ENCODE measurements around the gene KRT36. TPM values are rescaled to one million over a fixed set of nuclear protein-coding genes. Genes with fewer than 3 reads are reported as not detected.

KRT36 gene
- total and polyA plus RNA-seq, 4 donors, result 0.02 TPM; not detected in 3

GRCh38 chr17:41499714-41500113 is 10.0 kb upstream of the KRT36 start:
- 82 to 90% methylated on average over 5 of the region's 5 CpGs for WGBS, 2 donors
- H3K27ac ChIP-seq (ENCODE audit: low read depth in 1 of 2, low read length in 1 of 2), result no peak overlapping the region
- H3K36me3 ChIP-seq (ENCODE audit: control insufficient read depth in 4 of 4, insufficient read depth in 4 of 4, low read length in 4 of 4), result no peaks in the 10 kb centered on the region
- H3K9ac ChIP-seq (ENCODE audit: insufficient read depth in 1 of 2, low read length in 2 of 2), result no peak overlapping the region
- DNase-seq, result no peak
- H3K4me1 ChIP-seq (ENCODE audit: control insufficient read depth in 5 of 5, insufficient read depth in 5 of 5, low read length in 5 of 5), result peaks cover 0 to 7% (median 0%) of the 10 kb centered on the region in 5 donors
- H3K9me3 ChIP-seq (ENCODE audit: control insufficient read depth in 4 of 4, insufficient read depth in 3 of 4, low read length in 3 of 4), result no peaks in the 10 kb centered on the region
- H3K4me3 ChIP-seq, result no peak overlapping the region
- TF ChIP-seq CTCF (IDR thresholded peaks at IDR 0.05; ENCODE audit: control extremely low read depth, extremely low read depth), result no peak
- H3K27me3 ChIP-seq (ENCODE audit: control insufficient read depth in 3 of 3, insufficient read depth in 3 of 3, low read length in 2 of 3), result no peaks in the 10 kb centered on the region
- ATAC-seq (ENCODE audit: insufficient read depth, low FRiP score), result no peak

- Histone ChIP-seq H3K9ac (ENCODE audit: insufficient read depth in 1 of 2, low read length in 2 of 2) (no peak overlapping the region), H3K27ac (ENCODE audit: low read depth in 1 of 2, low read length in 1 of 2) (peak overlapping the region in 1 of 2 donors; percentile 28), H3K27me3 (ENCODE audit: control insufficient read depth in 3 of 3, insufficient read depth in 3 of 3, low read length in 2 of 3) (no peaks in the 10 kb centered on the region), H3K4me3 (no peak overlapping the region), H3K36me3 (ENCODE audit: control insufficient read depth in 4 of 4, insufficient read depth in 4 of 4, low read length in 4 of 4) (no peaks in the 10 kb centered on the region), H3K4me1 (ENCODE audit: control insufficient read depth in 5 of 5, insufficient read depth in 5 of 5, low read length in 5 of 5) (peaks cover 0 to 7% (median 1%) of the 10 kb centered on the region in 5 donors), H3K9me3 (ENCODE audit: control insufficient read depth in 4 of 4, insufficient read depth in 3 of 4, low read length in 3 of 4) (no peaks in the 10 kb centered on the region)
- WGBS, 2 donors, result 34 to 41% methylated on average over 6 of the region's 6 CpGs
- no peak for DNase-seq
- peak; percentile 32 for ATAC-seq (ENCODE audit: insufficient read depth, low FRiP score)
- TF ChIP-seq CTCF (IDR thresholded peaks at IDR 0.05; ENCODE audit: control extremely low read depth, extremely low read depth), result no peak
Measured at GRCh38 chr17:41498276-41498675, 8.6 kb upstream of the KRT36 start.

DNA sequence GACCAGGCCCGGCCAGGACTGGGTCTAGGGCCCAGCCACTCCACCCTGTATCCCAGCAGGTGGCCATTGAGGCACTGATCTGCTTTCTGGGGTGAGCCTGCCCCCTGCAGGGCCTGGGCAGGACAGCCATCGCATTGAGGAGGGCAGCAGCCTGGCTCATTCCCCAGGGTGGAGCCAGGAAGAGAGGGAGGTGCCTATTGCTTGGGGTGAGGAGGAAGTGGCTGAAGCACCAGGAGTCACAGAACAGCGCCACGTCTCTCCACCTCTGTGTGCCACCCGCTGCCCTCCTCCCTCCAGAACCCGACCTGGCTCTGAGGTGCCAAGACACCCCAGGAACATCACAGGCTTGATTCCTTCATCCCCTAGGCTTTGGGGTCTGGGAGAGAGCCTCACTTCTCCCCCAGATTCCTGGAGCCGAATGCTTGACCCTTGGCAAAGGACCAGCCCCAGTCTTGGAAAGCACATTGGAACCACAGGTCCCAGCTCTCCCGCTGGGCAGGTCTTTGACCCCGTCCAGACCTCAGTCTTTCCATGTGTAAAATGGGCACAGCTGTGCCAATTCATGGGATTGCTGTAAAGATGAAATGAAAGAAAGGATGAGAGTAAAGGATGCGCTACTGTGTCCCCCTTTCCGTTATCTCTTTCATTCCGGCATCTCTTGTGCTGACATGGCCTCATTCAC is 7.2 kb upstream of the KRT36 start:
- Histone ChIP-seq H3K36me3 (ENCODE audit: control insufficient read depth in 4 of 4, insufficient read depth in 4 of 4, low read length in 4 of 4) (no peaks in the 10 kb centered on the region), H3K27me3 (ENCODE audit: control insufficient read depth in 3 of 3, insufficient read depth in 3 of 3, low read length in 2 of 3) (no peaks in the 10 kb centered on the region), H3K4me1 (ENCODE audit: control insufficient read depth in 5 of 5, insufficient read depth in 5 of 5, low read length in 5 of 5) (peaks cover 0 to 12% (median 7%) of the 10 kb centered on the region in 5 donors), H3K4me3 (no peak overlapping the region), H3K9ac (ENCODE audit: insufficient read depth in 1 of 2, low read length in 2 of 2) (no peak overlapping the region), H3K27ac (ENCODE audit: low read depth in 1 of 2, low read length in 1 of 2) (peak overlapping the region in 1 of 2 donors; percentile 50), H3K9me3 (ENCODE audit: control insufficient read depth in 4 of 4, insufficient read depth in 3 of 4, low read length in 3 of 4) (no peaks in the 10 kb centered on the region)
- ATAC-seq (ENCODE audit: insufficient read depth, low FRiP score) (peak; percentile 86), DNase-seq (peak; percentile 53 to 72 (median 72))
- TF ChIP-seq CTCF (IDR thresholded peaks at IDR 0.05; ENCODE audit: control extremely low read depth, extremely low read depth), result peak; percentile 50
- 45 to 48% methylated on average over 12 of the region's 12 CpGs for WGBS, 2 donors
